Pons (tissue), 1 donor: ENCODE data around the gene KIAA1614.

Experiments used
- DNase-seq: peaks from one replicate; pipeline ENCODE4 v3.0.0-alpha.2; 2016; ENCODE audit warnings: low spot score

Gene KIAA1614

DNA sequence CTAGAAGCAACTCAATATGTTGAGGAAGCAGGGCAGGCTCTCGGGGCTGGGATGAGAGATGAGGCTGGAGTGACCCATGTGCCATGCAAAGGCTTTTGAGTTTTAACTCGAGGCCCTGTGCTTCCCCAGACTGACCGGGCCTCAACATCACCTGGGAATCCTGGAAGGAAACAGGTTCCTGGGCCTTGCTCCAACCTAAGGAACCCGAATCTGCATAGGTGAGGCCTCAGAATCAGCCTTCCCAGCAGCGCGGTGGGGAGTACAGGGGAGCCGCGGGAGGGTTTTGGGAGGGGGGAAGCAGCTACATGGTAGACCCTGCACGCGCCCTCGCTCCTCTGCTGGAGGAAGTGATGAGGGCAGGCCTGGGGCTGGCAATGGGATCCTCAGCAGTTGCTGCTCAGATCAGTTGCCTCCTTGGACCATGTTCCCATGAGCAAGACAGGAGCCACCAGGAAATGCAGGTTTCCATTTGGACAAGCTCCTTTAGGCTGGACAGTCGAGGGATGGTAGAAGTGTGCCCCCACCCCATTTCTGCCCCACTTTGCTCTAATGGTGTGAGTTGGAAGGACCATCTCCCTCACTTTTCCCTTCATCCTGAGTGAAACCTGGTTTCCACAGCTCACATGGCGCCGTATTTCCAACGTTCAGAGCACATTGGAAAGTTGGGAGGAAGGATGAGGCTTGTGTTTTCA is 4.5 kb upstream of the KIAA1614 start:
- no peak for DNase-seq

DNA sequence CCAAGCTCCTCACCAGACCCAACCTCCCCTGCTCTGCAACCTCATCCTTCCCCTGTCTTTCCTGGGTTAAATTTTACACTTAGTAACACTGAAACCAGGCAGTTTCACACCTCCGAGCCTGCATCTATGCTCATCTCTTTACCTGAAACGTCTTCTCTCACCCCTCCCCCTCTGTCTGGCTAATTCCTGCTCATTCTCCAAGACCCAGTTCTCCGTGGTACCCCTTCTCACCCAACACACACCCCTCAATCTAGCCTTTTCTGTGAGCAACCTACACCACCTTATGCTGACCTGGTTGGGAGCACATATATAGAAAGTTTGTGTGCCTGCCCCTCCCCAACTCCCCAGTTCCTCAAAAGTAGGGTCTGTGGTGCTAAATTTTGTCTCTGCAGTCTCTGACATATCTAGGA is 3.7 kb upstream of the KIAA1614 start:
- DNase-seq = no peak

DNA sequence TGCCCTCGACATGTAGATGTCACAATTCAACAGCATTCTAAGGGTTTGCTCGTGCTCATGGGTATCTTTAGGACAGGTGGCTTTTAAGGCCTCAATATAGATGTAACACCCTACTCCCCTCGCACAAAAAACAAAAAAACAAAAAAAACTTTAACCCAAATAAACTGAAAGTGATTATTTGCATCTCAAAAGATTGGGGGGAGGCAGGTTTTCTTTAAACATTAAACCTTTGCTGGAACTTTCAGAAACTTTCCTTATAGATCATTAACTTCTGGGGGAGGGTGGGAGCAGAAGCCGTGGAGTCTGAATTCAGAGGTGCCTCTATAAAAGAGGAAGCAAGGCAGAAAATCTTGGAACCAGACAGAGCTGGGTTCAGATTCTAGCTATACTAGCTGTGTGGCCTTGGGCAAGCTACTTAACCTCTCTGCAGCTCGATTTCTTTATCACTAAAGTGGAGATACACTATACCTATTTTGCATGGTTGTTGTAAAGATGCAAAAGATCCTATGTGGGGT is 3.2 kb upstream of the KIAA1614 start:
- DNase-seq = no peak

DNA sequence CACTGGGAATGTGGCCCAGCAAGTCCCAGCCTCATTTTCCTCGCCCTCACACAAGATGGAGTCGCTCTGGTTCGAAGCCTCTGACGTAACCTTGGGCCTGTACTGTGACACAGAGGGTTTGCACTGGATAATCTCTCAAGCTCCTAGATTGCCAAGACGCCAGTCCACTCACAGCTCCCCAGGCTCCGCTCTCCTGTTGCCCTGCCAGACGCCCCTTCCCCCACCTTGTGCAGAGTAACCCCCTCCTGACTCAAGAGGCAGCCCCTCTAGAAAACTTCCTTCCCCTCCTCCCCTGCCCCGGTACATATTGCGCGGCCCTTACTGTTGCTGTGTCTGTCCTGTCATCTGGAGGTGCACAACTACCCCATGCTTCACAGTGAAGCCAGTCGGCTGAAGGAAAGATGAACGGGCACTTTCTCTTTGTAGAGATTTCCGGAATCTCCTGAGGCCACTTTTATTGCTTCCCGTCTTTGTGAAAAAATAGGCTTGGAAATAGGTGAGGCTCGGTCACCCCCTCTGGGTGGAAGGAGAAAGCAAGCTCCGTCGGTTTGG is 981 bp upstream of the KIAA1614 start:
- no peak for DNase-seq

DNA sequence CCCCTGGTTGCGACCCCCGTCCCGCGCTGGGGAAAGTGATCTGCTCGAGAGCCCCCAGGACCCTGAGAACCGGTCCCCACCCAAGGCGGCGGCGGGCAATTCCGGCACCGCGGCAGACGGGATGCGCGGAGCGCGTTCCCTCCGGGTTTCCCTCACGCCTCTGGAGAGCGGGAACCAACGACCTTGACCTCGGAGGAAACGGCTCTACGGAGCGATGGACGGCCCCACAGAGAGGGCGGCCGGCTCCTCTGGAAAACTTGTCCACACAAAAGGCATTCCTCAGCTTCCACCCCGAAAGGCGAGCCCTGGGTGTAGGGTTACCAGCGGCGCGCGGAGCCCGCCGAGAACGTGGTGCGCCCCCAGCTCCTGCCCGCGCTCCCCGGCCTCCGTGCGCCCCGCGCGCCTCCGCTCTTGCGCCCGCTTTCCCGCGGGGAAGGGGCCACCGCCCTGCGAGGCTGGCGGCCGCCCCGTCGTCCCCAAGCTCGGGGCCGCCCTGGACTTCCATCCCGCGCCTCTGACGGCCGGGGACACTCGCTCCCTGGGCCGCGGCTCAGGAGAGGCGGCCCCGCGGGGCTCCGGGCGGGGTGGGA is 391 bp upstream of the KIAA1614 start:
- no peak for DNase-seq

DNA sequence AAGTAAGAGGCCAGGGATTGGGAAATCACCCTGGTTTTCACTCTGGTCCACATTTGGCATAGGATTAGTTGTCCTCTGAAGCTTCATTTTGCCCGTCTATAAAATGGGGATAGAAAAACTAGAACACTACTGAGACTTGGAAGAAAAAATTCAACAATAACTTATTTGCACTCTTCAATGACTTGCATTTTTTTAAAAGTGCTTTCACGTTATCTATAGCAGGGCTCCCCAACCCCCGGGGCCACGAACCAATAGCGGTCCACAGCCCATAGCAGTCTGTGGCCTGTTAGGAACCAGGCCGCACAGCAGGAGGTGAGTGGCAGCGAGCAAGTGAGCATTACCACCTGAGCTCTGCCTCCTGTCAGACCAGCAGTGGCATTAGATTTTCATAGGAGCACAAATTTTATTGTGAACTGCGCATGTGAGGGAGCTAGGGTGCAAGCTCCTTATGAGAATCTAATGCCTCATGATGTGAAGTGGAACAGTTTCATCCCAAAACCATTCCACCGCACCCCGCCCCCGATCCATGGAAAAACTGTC is 2.8 kb downstream of the KIAA1614 start:
- no peak for DNase-seq

DNA sequence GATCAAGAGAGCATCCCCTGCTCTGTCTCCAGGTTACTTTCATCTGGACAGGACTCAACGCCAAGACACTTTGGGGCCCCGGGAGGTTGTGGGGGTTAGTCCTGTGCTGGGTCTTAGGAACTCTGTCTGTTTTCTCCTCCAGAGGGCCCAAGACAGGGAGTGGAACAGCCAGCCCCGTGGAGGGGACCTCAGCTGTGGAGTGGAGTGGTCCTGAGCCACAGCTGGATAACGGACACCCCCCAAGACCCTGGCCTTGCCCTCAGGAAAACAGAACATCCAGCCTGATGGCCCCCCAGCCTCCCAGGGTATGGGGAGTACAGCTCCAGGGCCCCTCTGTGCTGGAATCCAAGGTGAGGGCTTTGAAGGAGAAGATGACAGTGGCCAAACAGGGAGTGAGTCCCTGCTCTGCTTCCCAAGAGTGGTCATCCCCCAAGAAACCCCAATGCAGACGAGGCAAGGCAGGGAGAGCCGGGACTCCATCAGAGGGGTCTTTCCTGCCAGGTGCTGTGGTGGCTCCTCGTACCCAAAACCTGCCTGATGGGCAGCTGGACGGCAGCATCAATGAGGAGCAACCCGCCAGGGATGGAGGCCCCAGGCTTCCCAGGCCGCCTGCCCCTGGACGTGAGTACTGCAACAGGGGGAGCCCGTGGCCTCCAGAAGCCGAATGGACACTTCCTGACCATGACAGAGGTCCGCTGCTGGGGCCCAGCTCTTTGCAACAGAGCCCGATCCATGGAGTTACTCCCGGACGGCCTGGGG is 3.5 kb downstream of the KIAA1614 start:
- DNase-seq = no peak

DNA sequence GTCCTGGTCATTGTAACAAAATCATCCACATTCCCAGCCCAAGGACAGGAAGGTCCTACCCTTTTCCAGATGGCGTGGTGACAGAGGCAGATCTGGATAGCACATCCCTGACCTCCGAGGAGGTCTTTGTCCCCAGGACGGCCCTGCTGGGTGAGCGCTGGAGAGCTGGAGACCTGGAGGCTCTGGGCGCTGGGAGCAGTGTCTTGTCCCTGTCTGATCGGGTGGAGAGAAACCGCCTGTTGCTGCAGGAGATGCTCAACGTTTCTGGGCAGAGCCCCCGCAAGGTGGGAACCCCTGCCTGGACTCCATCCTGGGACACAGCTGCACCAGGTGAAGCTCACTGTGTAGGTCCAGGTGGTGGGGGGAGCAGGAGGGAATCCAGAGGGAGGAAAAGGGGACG is 4.1 kb downstream of the KIAA1614 start:
- no peak for DNase-seq

DNA sequence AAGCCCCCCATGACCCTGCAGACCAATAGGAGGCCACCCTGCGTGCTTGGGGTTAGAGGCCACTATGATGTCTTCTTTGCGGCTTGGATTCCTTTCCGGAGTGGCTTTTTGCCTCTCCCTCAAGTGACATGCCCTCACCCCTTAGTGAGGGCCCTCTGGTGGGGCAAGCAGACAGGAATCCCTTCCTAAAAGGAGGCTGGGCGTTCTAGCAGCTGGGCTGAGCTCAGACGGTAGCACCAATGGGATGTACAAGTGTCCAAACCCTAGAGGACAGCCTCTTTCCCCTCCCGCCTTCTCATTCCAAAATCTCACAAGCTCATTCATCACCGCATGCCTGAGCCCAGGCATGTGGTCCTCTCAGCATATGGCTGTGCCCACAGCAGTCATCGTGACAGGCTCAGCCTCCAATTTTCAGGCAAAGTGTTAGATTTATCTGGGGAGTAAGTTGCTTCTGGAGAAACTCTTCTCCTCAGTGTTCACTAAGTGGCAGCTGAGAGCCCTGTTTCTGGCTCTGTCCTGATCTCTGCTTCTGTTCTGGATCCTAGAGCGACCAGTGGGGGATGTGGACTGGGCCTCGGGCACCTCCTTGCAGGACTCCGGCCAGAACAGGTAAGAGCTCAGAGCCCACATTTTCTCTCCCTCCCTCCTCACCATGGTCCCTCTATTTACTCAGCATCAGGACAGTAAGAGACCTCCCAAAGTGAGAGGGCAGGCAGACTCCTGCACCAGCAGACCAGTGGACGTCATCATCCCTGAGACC is 4.8 kb downstream of the KIAA1614 start:
- DNase-seq = no peak

DNA sequence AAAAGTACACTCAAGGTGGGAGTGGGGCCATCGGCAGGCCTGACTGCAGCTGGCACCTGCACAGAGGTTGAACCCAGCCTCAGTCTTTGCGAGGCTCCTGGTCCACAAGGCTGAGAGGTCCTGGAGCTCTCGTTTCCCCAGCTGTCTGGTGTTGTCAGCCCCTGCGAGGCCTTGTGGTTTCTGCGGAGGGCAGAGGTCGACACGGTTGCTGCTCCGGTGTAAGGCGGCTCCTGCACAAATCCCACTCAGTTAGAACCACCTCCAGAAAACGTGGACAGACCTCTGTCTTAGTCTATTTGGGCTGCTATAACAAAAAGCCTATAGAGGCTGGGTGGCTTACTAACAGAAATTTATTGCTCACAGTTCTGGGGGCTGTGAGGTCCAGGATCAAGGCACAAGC is 5.8 kb downstream of the KIAA1614 start:
- no peak for DNase-seq

DNA sequence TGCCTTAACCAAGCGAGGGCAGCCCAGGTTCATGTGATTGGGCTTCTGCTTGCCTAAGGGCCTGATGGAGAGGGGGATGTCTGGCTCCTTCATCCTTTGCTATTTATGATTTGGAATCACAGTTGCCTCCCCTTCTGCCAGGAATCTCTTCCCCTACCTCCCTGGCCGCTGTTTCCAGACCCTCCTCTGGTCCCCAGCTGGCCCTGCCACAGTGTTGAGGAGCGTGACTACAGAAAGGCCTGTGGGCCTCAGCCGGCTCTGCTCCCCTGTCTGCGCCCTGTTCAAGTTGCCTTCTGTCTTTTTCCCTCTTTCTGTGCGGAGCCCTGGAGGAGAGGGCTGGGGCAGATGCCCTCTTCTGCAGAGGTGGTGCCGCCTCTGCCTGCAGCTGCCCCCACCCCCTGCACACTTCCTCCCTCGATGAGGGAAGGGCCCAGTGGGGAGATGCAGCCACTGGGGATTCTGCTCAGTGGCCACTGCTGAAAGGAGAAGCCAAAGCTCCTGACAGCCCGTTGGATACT is 6.5 kb downstream of the KIAA1614 start:
- no peak for DNase-seq

DNA sequence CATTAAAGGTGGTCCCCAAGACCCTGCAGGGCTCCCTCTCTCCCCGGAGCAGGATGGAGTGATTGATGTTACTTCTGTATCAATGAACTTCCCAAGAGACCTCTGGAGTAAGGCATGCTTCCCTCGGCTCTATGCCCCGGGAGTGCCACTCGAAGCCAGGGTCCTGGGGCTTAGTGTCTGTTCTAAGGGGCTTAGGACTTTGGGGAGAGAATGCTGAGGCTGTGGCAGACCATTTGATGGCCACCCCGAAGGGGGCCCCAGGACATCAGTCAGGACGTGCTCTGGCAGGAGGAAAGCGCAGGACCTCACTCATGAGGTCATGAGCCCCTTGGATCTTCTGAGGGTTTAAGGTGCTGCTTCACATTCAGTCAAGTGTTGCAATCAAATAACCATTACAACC is 7.5 kb downstream of the KIAA1614 start:
- DNase-seq = no peak

DNA sequence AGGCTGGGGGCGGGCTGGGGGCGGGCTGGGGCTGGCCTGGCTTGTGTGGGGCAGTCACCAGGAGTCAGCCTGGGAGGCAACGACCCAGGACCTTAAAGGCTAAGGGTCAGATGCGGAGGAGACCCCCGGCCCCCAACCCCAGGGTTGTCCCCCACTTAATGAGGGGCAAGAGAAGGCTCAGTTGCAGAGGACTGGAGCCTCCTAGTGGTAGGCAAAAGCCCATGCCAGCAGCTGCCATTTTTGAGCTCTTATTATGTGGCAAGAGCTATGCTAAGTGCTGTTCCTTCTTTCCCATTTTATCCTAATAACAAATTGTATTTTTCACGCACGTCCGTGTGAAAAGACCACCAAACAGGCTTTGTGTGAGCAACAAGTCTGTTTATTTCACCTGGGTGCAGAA is 8.0 kb downstream of the KIAA1614 start:
- no peak for DNase-seq

DNA sequence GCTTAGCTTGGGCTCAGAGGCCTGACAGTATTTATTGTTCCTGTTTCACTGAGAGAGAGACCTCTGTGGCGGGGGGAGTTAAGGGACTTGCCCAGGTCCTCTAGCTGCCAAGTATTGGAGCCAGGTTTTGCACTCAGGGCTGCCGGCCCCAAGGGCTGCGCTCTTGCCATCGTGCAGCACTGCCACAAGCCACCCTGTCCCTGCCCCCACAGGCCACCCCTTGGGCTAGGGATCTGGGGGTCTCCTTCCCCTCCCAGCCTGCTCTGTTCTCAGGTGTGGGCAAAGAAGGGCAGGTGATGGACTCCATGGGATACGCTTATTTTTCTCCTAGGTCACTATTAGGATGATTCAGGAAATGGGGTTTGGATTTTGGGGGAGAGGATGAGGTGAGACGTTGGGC is 8.7 kb downstream of the KIAA1614 start:
- no peak for DNase-seq

DNA sequence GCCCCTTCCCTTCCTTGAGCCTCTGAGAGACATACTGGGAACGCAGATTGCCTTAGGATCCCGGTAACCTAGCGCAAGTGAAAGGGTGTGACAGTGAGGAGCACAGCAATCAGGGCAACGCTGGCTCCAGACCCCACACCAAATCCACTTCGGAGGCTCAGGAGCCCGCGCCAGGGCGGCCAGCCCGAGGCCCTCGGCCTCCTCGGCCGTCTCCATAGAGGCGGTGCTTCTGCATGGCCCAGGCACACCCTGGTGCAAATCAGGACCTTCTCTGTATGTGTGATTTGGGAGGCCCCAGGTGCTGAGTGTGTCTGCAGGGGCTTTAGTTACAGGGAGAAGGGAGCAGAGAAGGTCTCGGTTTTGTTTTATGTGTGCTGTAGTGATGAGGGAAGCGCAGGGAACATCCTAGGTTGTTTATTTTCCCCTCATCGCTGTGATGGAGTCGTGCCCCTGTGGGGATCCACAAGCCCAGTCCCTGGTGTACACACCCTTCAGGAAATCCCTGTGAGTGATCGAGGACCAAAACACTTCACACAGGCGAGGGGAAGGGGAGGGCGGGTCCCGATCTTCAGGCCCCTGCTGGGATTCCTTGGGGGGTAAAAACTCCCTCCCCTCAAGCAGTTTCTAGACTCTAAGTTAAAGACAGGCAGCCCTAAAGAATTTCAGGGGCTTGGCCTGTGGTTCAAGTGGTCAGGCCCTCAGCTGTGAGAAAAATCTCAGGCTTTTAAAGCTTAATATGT is 9.4 kb downstream of the KIAA1614 start:
- no peak for DNase-seq

DNA sequence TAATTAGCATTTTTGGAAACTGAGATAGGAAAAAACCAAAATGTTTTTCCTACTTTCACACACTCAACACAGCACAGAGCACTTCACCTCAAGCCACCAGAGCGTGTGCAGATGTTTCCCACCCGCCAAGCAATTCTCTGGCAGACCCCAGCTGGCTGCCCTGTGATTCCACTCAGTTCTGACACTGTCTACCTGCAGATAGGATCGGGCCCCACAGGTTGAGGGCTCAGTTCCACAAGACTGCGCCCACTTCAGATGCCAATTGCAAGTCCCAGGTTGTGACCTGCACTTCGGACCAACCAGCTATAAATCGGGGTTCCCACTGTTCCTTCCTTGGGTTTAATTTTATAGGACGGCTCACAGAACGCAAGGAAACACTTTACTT is 9.9 kb downstream of the KIAA1614 start:
- no peak for DNase-seq

DNA sequence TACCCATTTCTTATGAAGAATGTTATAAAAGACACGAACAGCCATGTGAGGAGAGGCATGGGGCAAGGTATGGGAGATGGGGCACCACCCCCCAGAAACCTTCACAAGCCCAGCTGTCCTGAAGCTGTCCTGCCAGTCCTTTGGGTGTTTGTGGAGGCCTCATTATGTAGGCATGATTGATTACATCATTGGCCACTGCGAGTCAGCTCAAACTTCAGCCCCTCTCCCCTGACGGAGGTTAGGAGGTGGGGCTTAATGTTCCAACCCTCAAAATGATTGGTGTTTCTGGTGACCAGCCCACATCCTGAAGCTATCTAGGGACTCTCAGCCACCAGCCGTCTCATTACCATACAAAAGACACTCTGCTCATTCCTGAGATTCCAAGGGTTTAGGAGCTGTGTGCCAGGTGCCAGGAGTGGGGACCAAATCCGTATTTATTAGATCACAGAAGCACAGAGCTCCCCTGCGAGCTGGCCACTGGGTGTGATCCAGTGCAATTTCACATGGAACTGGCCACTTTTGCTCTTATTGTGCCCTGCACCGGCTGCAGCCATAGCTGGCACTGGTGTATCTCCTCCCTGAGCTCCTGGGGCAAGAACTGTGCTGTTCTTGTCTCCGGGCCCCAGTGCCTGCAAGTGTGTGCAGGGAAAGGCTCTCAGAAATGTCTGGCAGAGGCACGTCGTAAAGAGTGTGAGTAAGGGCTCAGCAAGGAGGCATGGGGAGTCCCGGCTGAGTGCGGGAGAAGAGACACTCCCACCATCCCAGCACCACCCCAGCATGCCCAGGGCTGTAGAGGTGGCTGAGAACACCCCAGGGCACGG is 10.5 kb downstream of the KIAA1614 start:
- no peak for DNase-seq

DNA sequence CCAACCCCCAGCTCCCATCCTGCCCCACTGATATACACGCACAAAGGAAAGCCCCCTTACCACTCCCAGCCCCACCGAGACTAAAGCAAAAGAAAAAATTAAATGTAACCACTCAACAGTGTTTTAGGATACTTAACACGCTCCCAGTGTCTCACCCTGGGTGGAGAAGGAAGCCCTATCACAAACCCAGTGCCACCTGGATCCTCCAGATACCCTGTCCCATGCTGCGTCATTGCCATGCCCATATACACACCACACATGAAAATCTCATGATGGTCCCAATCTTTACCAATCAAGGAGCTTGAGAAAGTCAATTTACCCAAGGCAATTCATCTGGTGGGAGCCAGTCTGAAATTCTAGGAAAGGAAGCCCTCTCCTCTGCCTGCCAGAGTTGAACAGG is 11.2 kb downstream of the KIAA1614 start:
- DNase-seq = no peak

DNA sequence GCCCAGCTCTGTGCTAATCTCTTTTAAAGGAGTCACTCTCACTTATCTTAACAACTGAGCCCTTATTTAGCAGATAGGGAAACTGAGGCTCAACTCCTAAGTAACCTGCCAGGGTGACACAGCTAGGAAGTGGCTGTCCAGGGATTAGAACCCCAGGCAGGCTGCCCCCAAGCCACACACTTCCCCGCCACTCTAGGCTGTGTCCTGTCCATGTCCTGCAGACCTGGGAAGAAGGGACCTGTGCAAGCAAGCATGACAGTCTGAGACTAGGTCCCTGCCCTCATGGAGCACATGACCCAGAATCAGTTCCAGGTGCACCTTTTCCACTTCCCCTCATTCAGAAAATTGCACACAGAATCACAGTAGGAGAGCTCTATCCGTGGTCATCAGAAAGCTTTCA is 12.2 kb downstream of the KIAA1614 start:
- DNase-seq = no peak

DNA sequence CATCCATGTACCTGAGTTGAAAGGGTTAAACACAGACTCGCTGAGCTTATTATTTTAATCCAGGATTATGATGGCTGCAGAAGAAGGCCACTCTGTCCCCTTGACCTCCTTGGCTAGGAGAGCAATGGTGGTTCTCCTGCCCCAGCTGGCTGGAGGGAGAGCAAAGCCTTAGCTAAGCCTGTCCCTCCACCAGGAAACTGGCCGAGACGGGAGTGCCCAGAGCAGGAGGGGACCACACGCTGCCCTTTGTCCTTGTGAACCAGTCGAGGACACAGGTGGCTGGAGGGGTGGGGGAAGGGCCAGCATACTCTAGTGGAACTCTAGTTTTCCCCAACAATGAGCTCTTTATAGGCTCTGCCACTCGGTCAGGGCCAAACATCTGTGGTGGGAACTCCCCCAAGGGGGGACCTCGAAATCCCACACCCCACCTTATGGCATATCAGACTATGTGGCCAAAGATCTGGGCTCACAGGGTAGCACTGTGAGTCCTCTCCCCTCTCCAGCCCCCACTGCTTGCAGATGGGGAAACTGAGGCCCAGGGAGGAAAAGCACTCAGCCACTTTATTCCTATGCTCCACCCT is 12.9 kb downstream of the KIAA1614 start:
- peak; percentile 88 for DNase-seq
